Right lobe of liver (tissue), 6 donors: ENCODE results near the gene CTSD. TPM values are rescaled to one million over a fixed set of nuclear protein-coding genes. Genes with fewer than 3 reads are reported as not detected.

Experiments
- ATAC-seq, 4 donors: fragments of 200-7000 bp; cut with Tn5 transposase; one replicate each; pipeline ENCODE4 v1.9.1; 2020; ENCODE audit warnings: mild to moderate bottlenecking in 4 of 4, moderate library complexity in 4 of 4
- DNase-seq, 3 donors: peaks; one replicate each; pipeline ENCODE4 v3.0.0-alpha.2; 2020
- H3K27ac ChIP-seq, 3 donors: fragments of 200-600 bp; one replicate each; pipeline ENCODE4 v1.8.0; 2022
- H3K27me3 ChIP-seq, 2 donors: fragments of 200-600 bp; one replicate each; pipeline ENCODE4 v1.8.0; 2022
- H3K36me3 ChIP-seq, 4 donors: fragments of 200-600 bp; sonication (generic) in 1 of 4; one replicate each; pipeline versions ENCODE4 v1.5.1 to v1.8.0; 2017 to 2022; ENCODE audit warnings: control low read depth in 1 of 4
- H3K4me1 ChIP-seq, 4 donors: fragments of 200-600 bp; sonication (generic) in 1 of 4; one replicate each; pipeline versions ENCODE4 v1.5.1 to v1.8.0; 2017 to 2022; ENCODE audit warnings: control low read depth in 1 of 4
- H3K4me3 ChIP-seq, 3 donors: fragments of 200-600 bp; one replicate each; pipeline ENCODE4 v1.8.0; 2022
- H3K9me3 ChIP-seq, 4 donors: fragments of 200-600 bp; sonication (generic) in 1 of 4; one replicate each; pipeline versions ENCODE4 v1.5.1 to v1.8.0; 2017 to 2022; ENCODE audit warnings: control low read depth in 1 of 4
- CTCF ChIP-seq, 4 donors: fragments of 200-600 bp in 3 of 4; fragments of 450-650 bp in 1 of 4; IDR thresholded peaks; one replicate each; pipeline versions ENCODE4 v1.5.1 to v1.8.0; 2016 to 2022; ENCODE audit warnings: antibody characterized with exemption in 4 of 4, mild to moderate bottlenecking in 2 of 4
- POLR2A ChIP-seq: fragments of 450-650 bp; IDR thresholded peaks from one replicate; pipeline ENCODE4 v1.6.1; 2017; ENCODE audit warnings: antibody characterized with exemption, mild to moderate bottlenecking
- WGBS: methylation state at CpG from one replicate; pipeline ENCODE4 v1.1.6; 2018; ENCODE audit warnings: low coverage, low lambda C conversion rate; ENCODE audit not compliant: insufficient coverage; ENCODE audit errors: missing lambda C conversion rate; 5-methylcytosine and 5-hydroxymethylcytosine counted together
- intact Hi-C, 2 donors: fragments of 100-400 bp; cut with DNase I; formaldehyde crosslinking; loops; one replicate each; pipeline versions ENCODE4 v1.11.2 to v1.14.1; 2022
- total RNA-seq, 6 experiments: library from RNA; depleted of rRNA in 2 of 6; stranded (reverse); fragments of >200 nt in 2 of 6; fragmentation: NEBNext Ultra II Directional in 3 of 6; extraction: Animal tissue kit (Norgen Biotek cat#: 25700) in 3 of 6; gene quantifications; one replicate each; pipeline versions ENCODE4 v1.1.0 to v1.2.4, GENCODE V29; 2016 to 2023
- donor health status: DM: no; HTN: yes; CAD: no.
- donor health status: DM: no; HTN: no; CAD: no.
- donor health status: DM: no; HTN: no; CAD: no.
- donor health status: DM: no; HTN: yes; CAD: no.
- donor health status: DM: no; HTN: yes; CAD: no.

CTSD gene
- total RNA-seq, 6 experiments from 2014 or later = 515 to 1,549 (median 1,009) TPM

GRCh38 chr11:1748636-1749394 is 14.9 kb downstream of the CTSD start:
- Histone ChIP-seq H3K36me3 (peaks cover 0 to 16% (median 9%) of the 10 kb centered on the region in 4 donors), H3K4me1 (peaks cover 0 to 8% (median 0%) of the 10 kb centered on the region in 4 donors), H3K4me3 (peak overlapping the region; percentile 36 to 45 (median 42)), H3K9me3 (no peaks in the 10 kb centered on the region), H3K27ac (peak overlapping the region; percentile 33 to 69 (median 44)), H3K27me3 (no peaks in the 10 kb centered on the region)
- ATAC-seq (peak in 3 of 4 donors; percentile 1), DNase-seq (peak in 2 of 3 donors; percentile 46 to 51)
- WGBS = 6% methylated on average over 9 of the region's 84 CpGs
- TF ChIP-seq POLR2A (peak; percentile 17), CTCF (IDR thresholded peaks at IDR 0.05) (no peak)
- intact Hi-C loops = loop anchor here in 1 of 2 donors (10.0 kb wide), 1 partner anchor 94 kb away; no protein-coding TSS in a partner anchor

- Histone ChIP-seq H3K4me1 (peaks cover 0 to 8% (median 0%) of the 10 kb centered on the region in 4 donors), H3K9me3 (no peaks in the 10 kb centered on the region), H3K27ac (peak overlapping the region; percentile 33 to 69 (median 44)), H3K36me3 (peaks cover 0 to 8% (median 1%) of the 10 kb centered on the region in 4 donors), H3K27me3 (no peaks in the 10 kb centered on the region), H3K4me3 (peak overlapping the region; percentile 36 to 45 (median 42))
- no peak for TF ChIP-seq CTCF (IDR thresholded peaks at IDR 0.05)
- TF ChIP-seq POLR2A = no peak
- ATAC-seq (no peak), DNase-seq (peak in 2 of 3 donors; percentile 33 to 54)
- intact Hi-C loops = loop anchor here in 1 of 2 donors (10.0 kb wide), 1 partner anchor 93 kb away; no protein-coding TSS in a partner anchor
- WGBS = 55% methylated on average over 10 of the region's 72 CpGs
These were observed 15.7 kb downstream of the CTSD start for GRCh38 chr11:1747753-1748635.

DNA sequence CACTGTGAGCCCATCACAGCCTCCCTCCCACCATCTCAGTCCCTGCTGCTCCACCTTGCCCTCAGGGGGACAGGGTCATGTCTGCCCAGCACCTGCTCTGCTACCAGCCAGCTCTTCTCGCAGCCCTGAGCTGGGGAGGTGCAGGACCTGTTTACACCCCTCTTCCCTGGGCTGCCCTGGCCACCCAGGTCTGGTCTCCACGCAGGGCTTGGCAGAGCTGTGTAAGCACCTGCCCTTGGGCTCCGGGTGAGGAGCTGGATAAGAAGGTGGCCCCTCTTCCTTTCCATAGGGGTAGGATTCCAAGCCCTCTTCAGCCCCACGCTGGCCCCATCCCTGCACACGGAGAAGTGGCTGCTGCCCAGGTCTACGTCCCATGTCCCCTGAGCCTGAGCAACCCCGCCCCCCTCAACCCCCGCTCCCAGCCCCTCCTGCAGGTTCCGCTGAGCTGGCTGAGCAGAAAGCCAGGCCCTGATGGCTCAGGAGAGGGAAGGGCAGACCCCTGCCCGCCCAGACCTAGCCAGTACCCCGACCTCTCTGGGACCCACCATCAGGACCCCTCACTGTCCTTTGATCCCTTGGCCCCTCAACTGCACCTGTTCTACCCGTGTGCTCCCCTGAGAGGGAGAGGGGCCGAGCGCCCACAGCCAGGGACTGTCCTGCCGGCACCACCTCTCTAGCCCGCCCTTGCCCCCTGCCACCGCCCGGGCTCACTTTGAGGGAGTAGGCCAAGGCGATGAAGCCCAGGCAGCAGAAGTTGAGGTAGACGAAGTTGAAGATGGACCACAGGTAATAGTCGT is 16.6 kb downstream of the CTSD start:
- WGBS = 85% methylated on average over 7 of the region's 21 CpGs
- TF ChIP-seq CTCF (IDR thresholded peaks at IDR 0.05) (no peak), POLR2A (no peak)
- DNase-seq = peak in 1 of 3 donors; percentile 47
- Histone ChIP-seq H3K4me3 (peak overlapping the region; percentile 36 to 45 (median 42)), H3K36me3 (no peaks in the 10 kb centered on the region), H3K4me1 (peaks cover 0 to 8% (median 0%) of the 10 kb centered on the region in 4 donors), H3K27me3 (no peaks in the 10 kb centered on the region), H3K9me3 (no peaks in the 10 kb centered on the region), H3K27ac (no peak overlapping the region)
- no peak for ATAC-seq
- intact Hi-C loops = loop anchor here in 1 of 2 donors (10.0 kb wide), 1 partner anchor 92 kb away; no protein-coding TSS in a partner anchor

DNA sequence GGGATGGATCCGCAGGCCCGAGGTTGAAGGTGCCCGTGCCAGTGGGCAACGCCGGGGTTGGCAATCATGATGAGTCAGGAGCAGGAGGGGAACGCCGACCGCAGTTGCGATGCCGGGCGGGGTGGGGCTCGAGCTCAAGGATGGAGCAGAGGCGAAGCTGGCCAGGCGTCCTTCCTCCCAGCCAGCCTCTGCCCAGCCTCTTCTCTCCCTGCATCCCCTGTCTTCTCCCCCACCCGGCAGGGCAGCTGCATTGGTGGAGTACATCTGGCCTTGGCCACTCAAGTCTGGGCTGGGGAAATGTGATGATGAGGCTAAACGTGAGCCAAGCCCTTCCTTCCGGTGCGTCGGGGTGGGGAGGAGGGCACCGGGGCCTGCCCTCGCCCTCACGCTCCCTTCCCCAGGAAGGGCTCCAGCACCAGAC is 17.2 kb downstream of the CTSD start:
- H3K4me1 ChIP-seq = peaks cover 0 to 8% (median 0%) of the 10 kb centered on the region in 4 donors
- H3K9me3 ChIP-seq = no peaks in the 10 kb centered on the region
- no peaks in the 10 kb centered on the region for H3K36me3 ChIP-seq
- ATAC-seq (peak in 1 of 4 donors; percentile 20), DNase-seq (peak in 2 of 3 donors; percentile 57 to 61)
- whole genome bisulfite sequencing = 80% methylated on average over 4 of the region's 22 CpGs
- no peaks in the 10 kb centered on the region for H3K27me3 ChIP-seq
- intact Hi-C loops = loop anchor here in 1 of 2 donors (10.0 kb wide), 1 partner anchor 92 kb away; no protein-coding TSS in a partner anchor
- peak overlapping the region in 1 of 3 donors; percentile 45 for H3K4me3 ChIP-seq
- no peak for TF ChIP-seq CTCF (IDR thresholded peaks at IDR 0.05)
- TF ChIP-seq POLR2A = no peak
- H3K27ac ChIP-seq = no peak overlapping the region
